GM12864 (cell line): ENCODE measurements around the gene SLC25A11.

Experiments used
- DNase-seq: peaks from one replicate; pipeline ENCODE4 v3.0.0-alpha.2; 2011; ENCODE audit warnings: low read depth
- H3K4me3 ChIP-seq: 2 replicates; pipeline ENCODE4 v1.5.1; 2011; ENCODE audit warnings: mild to moderate bottlenecking, low read depth, low read length, control low read depth
- CTCF ChIP-seq: IDR thresholded peaks from 2 replicates; pipeline ENCODE4 v1.5.1; 2011; ENCODE audit warnings: low read depth, mild to moderate bottlenecking, moderate library complexity, low read length, control low read depth, inconsistent platforms; ENCODE audit errors: missing control alignments

SLC25A11 gene

GRCh38 chr17:4895121-4895520 lies 44.7 kb downstream of the SLC25A11 start:
- no peak for TF ChIP-seq CTCF

GRCh38 chr17:4893721-4894560 lies 45.9 kb downstream of the SLC25A11 start:
- DNase-seq, result no peak
- no peak for TF ChIP-seq CTCF
- no peak overlapping the region for H3K4me3 ChIP-seq

More at GRCh38 chr17:4895121-4895520, 44.7 kb downstream of the SLC25A11 start:
- no peak for DNase-seq
- H3K4me3 ChIP-seq, result no peak overlapping the region

- TF ChIP-seq CTCF, result no peak
- no peak overlapping the region for H3K4me3 ChIP-seq
- DNase-seq, result no peak
These were observed 46.6 kb downstream of the SLC25A11 start for GRCh38 chr17:4893272-4893671.

GRCh38 chr17:4892499-4893221 lies 47.2 kb downstream of the SLC25A11 start:
- TF ChIP-seq CTCF, result no peak
- H3K4me3 ChIP-seq, result no peak overlapping the region

GRCh38 chr17:4891411-4892410 lies 48.1 kb downstream of the SLC25A11 start:
- DNase-seq, result no peak
- H3K4me3 ChIP-seq, result no peak overlapping the region
- no peak for TF ChIP-seq CTCF

More at GRCh38 chr17:4892499-4893221, 47.2 kb downstream of the SLC25A11 start:
- DNase-seq, result no peak

GRCh38 chr17:4887581-4887980 lies 52.3 kb downstream of the SLC25A11 start:
- H3K4me3 ChIP-seq, result no peak overlapping the region
- TF ChIP-seq CTCF, result no peak
- no peak for DNase-seq
